K562 (cell line): Measurements from ENCODE around the gene TTLL11. TPM values are rescaled to one million over a fixed set of nuclear protein-coding genes. Genes with fewer than 3 reads are reported as not detected.

Experiments used
- ATAC-seq: fragments of 200-7000 bp; cut with Tn5 transposase; 3 replicates; pipeline ENCODE4 v1.9.1; 2020; ENCODE audit warnings: moderate library complexity
- BruUV-seq: library from RNA; stranded (reverse); fragments of 400-500 nt; replicated peaks from 2 replicates; lab custom pipeline; 2021; lab: Mats Ljungman, UMichigan
- CTCF ChIA-PET: fragments of 300-600 bp; formaldehyde crosslinking; extraction: SDS; loops from one replicate; lab custom pipeline; 2021; ENCODE audit warnings: low intra/inter-chr PET ratio; lab: Yijun Ruan, JAX
- POLR2A ChIA-PET: fragments of 300-600, 350-650 bp; sonication (Branson Sonifier 250); formaldehyde crosslinking; extraction: SDS; loops from one replicate; lab custom pipeline; 2021; ENCODE audit warnings: antibody characterized with exemption, inconsistent platforms; lab: Yijun Ruan, JAX
- DNase-seq, 4 experiments: peaks; one replicate each; pipeline versions ENCODE4 v3.0.0 to v3.0.0-alpha.2; 2011 to 2018; ENCODE audit warnings: low spot score in 3 of 4, mixed read lengths in 3 of 4; ENCODE audit errors: extremely low read depth in 1 of 4
- FAIRE-seq: peaks from 2 replicates; lab custom pipeline; 2011; peaks lifted over from hg19 to GRCh38; lab: Jason Lieb, UNC
- H2AFZ ChIP-seq: 2 replicates; pipeline ENCODE4 v1.6.0; 2011; ENCODE audit warnings: low read depth, low read length, control low read depth, inconsistent platforms
- H3K27ac ChIP-seq: fragments of 200-600 bp; 3 replicates; pipeline ENCODE4 v1.8.0; 2011; ENCODE audit warnings: low read depth, mild to moderate bottlenecking, control low read depth, inconsistent platforms, low read length, moderate library complexity, mixed read lengths; ENCODE audit errors: extremely low read depth
- H3K27me3 ChIP-seq, 2 experiments: fragments of 300-600 bp in 1 of 2; 2 replicates in 1 of 2; 3 replicates in 1 of 2; pipeline versions ENCODE4 v1.6.0 to v1.8.0; 2011; ENCODE audit warnings: inconsistent platforms in 2 of 2, low read length in 2 of 2, mild to moderate bottlenecking in 1 of 2, mixed read lengths in 1 of 2, moderate library complexity in 1 of 2; ENCODE audit not compliant: control insufficient read depth in 2 of 2, insufficient read depth in 2 of 2
- H3K36me3 ChIP-seq: fragments of 300-600 bp; 3 replicates; pipeline ENCODE4 v1.8.0; 2011; ENCODE audit warnings: mild to moderate bottlenecking, low read length, inconsistent platforms; ENCODE audit not compliant: control insufficient read depth, insufficient read depth
- H3K4me1 ChIP-seq, 2 experiments: fragments of 200-600 bp in 1 of 2; replicated peaks in 1 of 2; 2 replicates in 1 of 2; 3 replicates in 1 of 2; pipeline versions ENCODE4 v1.5.1 to v1.8.0; 2011; ENCODE audit warnings: inconsistent platforms in 2 of 2, low read length in 2 of 2, mild to moderate bottlenecking in 1 of 2, mixed read lengths in 1 of 2, moderate library complexity in 1 of 2; ENCODE audit not compliant: control insufficient read depth in 2 of 2, insufficient read depth in 2 of 2
- H3K4me2 ChIP-seq: 2 replicates; pipeline ENCODE4 v1.6.1; 2011; ENCODE audit warnings: low read length, control low read depth, inconsistent platforms, mixed read lengths; ENCODE audit not compliant: insufficient read depth
- H3K4me3 ChIP-seq: fragments of 200-600 bp; sonication (generic), shearing (Covaris generic); 2 replicates; pipeline ENCODE4 v1.5.1; 2016; ENCODE audit warnings: control low read depth, inconsistent platforms
- H3K79me2 ChIP-seq: fragments of 200-600 bp; 3 replicates; pipeline ENCODE4 v1.8.0; 2011; ENCODE audit warnings: low read length, inconsistent platforms; ENCODE audit not compliant: control insufficient read depth, insufficient read depth
- H3K9ac ChIP-seq, 2 experiments: 2 replicates each; pipeline versions ENCODE4 v1.6.0 to v1.6.1; 2011; ENCODE audit warnings: low read depth in 2 of 2, low read length in 2 of 2, control low read depth in 1 of 2, inconsistent platforms in 1 of 2, mild to moderate bottlenecking in 1 of 2, mixed read lengths in 1 of 2; ENCODE audit not compliant: insufficient read depth in 1 of 2
- H3K9me1 ChIP-seq: one replicate; pipeline ENCODE4 v1.6.0; 2011; ENCODE audit warnings: inconsistent platforms, mild to moderate bottlenecking, low read length, moderate library complexity; ENCODE audit not compliant: control insufficient read depth, insufficient read depth
- H3K9me3 ChIP-seq: replicated peaks from 2 replicates; pipeline ENCODE4 v1.5.1; 2011; ENCODE audit warnings: low read depth, low read length, inconsistent platforms; ENCODE audit not compliant: control insufficient read depth, insufficient read depth
- H4K20me1 ChIP-seq: replicated peaks from 2 replicates; pipeline ENCODE4 v1.6.1; 2011; ENCODE audit warnings: low read length, inconsistent platforms, mixed read lengths; ENCODE audit not compliant: control insufficient read depth, insufficient read depth
- ASH1L ChIP-seq: fragments of 450-650 bp; IDR thresholded peaks from 2 replicates; pipeline ENCODE4 v1.6.1; 2018; ENCODE audit warnings: borderline replicate concordance, mild to moderate bottlenecking, low read depth; ENCODE audit not compliant: partially characterized antibody
- NCOA2 ChIP-seq, 2 experiments: fragments of 450-650 bp; IDR thresholded peaks; 2 replicates each; pipeline ENCODE4 v1.6.1; 2018; ENCODE audit warnings: mild to moderate bottlenecking in 2 of 2, moderate library complexity in 1 of 2; ENCODE audit not compliant: partially characterized antibody in 2 of 2
- RBFOX2 ChIP-seq: fragments of 200-400 bp; formaldehyde crosslinking; IDR thresholded peaks from 2 replicates; pipeline ENCODE4 v1.6.1; 2017; ENCODE audit warnings: low read depth, mild to moderate bottlenecking, low read length, moderate library complexity
- SAP30 ChIP-seq: fragments of 200-600 bp; sonication (generic); IDR thresholded peaks from 2 replicates; pipeline ENCODE4 v1.6.1; 2012; ENCODE audit warnings: borderline replicate concordance, low read depth, mild to moderate bottlenecking, moderate library complexity, low read length, control low read depth, inconsistent platforms; ENCODE audit not compliant: insufficient read depth, poor library complexity, severe bottlenecking
- ZBTB49 ChIP-seq: sonication (generic); formaldehyde crosslinking; IDR thresholded peaks from 2 replicates; pipeline ENCODE4 v1.8.0; 2022; ENCODE audit warnings: missing genetic modification reagents, mild to moderate bottlenecking, borderline replicate concordance
- WGBS: fragments of 100-300 bp; shearing (Covaris generic); methylation state at CpG from one replicate; pipeline ENCODE4 v1.1.6; 2016; ENCODE audit warnings: low coverage, mixed read lengths; ENCODE audit not compliant: insufficient coverage; ENCODE audit errors: missing lambda C conversion rate; 5-methylcytosine and 5-hydroxymethylcytosine counted together
- in situ Hi-C: fragments of 300-500 bp; cut with MboI; formaldehyde crosslinking; loops from 4 replicates; pipeline ENCODE4 v1.15.0; 2018; ENCODE audit warnings: inconsistent platforms, mixed read lengths
- intact Hi-C: fragments of 100-400 bp; cut with micrococcal nuclease; formaldehyde crosslinking; loops from 2 replicates; pipeline ENCODE4 v1.14.2; 2022
- polyA plus RNA-seq, 8 experiments: library from polyadenylated mRNA; depleted of rRNA in 4 of 8; stranded (reverse) in 5 of 8; unstranded in 3 of 8; fragments of >200 nt; fragmentation: Nextera tagmentation in 2 of 8; fragmentation: Illumina TruSeq in 1 of 8; extraction: Ambion mirVana in 2 of 8; extraction: Trizol in 1 of 8; gene quantifications; 2 replicates each; pipeline versions ENCODE4 v1.2.1 to v1.2.3, GENCODE V29; 2011 to 2014; ENCODE audit warnings: inconsistent platforms in 1 of 8, missing spikeins in 1 of 8
- total RNA-seq, 7 experiments: library from RNA; depleted of rRNA in 6 of 7; stranded (reverse); fragments of >200 nt in 6 of 7; fragmentation: Illumina TruSeq in 2 of 7; extraction: Trizol in 2 of 7; gene quantifications; 2 replicates each; pipeline versions ENCODE4 v1.2.1 to v1.2.3, GENCODE V29; 2011 to 2021; ENCODE audit warnings: low replicate concordance in 1 of 7
- TF ChIP-seq, protein P1 (sequence below): fragments of 450-650 bp; formaldehyde crosslinking; IDR thresholded peaks from 2 replicates; pipeline ENCODE4 v1.4.0; 2020; ENCODE audit warnings: mild to moderate bottlenecking, mixed read lengths

The TTLL11 gene
- total and polyA plus RNA-seq, 9 of the 15 experiments (the other 6 are each of a cell fraction or from before 2014, with no cell fraction given): 0.83 to 4.4 (median 2.7) TPM

GRCh38 chr9:122121391-122121790 lies 28.3 kb upstream of the TTLL11 start:
- Histone ChIP-seq H3K4me2 (no peak overlapping the region), H3K27ac (no peak overlapping the region), H3K9me1 (no peaks in the 10 kb centered on the region), H3K9me3 (no peaks in the 10 kb centered on the region; the same call in 1 of the 2 replicates), H3K9ac (no peak overlapping the region), H3K4me1 (peaks cover 0 to 12% of the 10 kb centered on the region in 2 experiments; a peak in 2 of 5 replicates), H3K36me3 (no peaks in the 10 kb centered on the region), H3K27me3 (peaks cover 0 to 18% of the 10 kb centered on the region in 2 experiments; a peak in 3 of 5 replicates), H4K20me1 (peaks cover 15% of the 10 kb centered on the region), H3K79me2 (no peaks in the 10 kb centered on the region), H2AFZ (no peak overlapping the region), H3K4me3 (no peak overlapping the region)
- ATAC-seq (no peak), DNase-seq (no peak), FAIRE-seq (no peak)
- intact Hi-C loops: no loop called here
- TF ChIP-seq SAP30 (no peak), RBFOX2 (no peak), NCOA2 (IDR thresholded peaks at IDR 0.05; ENCODE audit: partially characterized antibody in 2 of 2) (no peak), ZBTB49 (CRISPR knock-in tag) (no peak), ASH1L (no peak)
- TF ChIP-seq, protein P1, sequence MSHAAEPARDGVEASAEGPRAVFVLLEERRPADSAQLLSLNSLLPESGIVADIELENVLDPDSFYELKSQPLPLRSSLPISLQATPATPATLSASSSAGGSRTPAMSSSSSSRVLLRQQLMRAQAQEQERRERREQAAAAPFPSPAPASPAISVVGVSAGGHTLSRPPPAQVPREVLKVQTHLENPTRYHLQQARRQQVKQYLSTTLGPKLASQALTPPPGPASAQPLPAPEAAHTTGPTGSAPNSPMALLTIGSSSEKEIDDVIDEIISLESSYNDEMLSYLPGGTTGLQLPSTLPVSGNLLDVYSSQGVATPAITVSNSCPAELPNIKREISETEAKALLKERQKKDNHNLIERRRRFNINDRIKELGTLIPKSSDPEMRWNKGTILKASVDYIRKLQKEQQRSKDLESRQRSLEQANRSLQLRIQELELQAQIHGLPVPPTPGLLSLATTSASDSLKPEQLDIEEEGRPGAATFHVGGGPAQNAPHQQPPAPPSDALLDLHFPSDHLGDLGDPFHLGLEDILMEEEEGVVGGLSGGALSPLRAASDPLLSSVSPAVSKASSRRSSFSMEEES (CRISPR knock-in tag): no peak
- WGBS: 0% methylated on average over 10 of the region's 10 CpGs
- BruUV-seq: no TSS peak
- CTCF ChIA-PET: interaction anchor here (0.7 to 3.9 kb wide), 2 partner anchors 15 to 22 kb away, joined by 3 to 42 read pairs; no protein-coding TSS in a partner anchor
- POLR2A ChIA-PET: interaction anchor here (1.0 to 2.5 kb wide), 2 partner anchors 113 to 229 kb away, joined by 3 to 11 read pairs; no protein-coding TSS in a partner anchor
- in situ Hi-C loops: loop anchor here (5.0 to 10.0 kb wide), 3 partner anchors 231 to 693 kb away; no protein-coding TSS in a partner anchor
